KBM-7 (cell line): ENCODE data around the gene RFPL4A.
"Not testable (repeated sequence)": the region's sequence is repeated elsewhere in the genome, so short reads cannot be mapped to it uniquely, and the experiment has no call there.

Experiments
- DNase-seq: peaks from one replicate; pipeline ENCODE4 v3.0.0-alpha.2; 2015
- in situ Hi-C: fragments of 300-500 bp; cut with MboI; formaldehyde crosslinking; loops from 2 replicates; pipeline ENCODE4 v1.14.3; 2020; ENCODE audit warnings: low sequenced_read_pairs, low pct_unique_long_range_greater_than_20kb, mixed read lengths

The RFPL4A gene

GRCh38 chr19:55758797-55759196, at the start of gene RFPL4A:
TSS of gene RFPL4A (plus strand) at chr19:55759097. CDS start at chr19:55761801, 2,704 bp downstream.
- in situ Hi-C loops, DNase-seq: not testable (repeated sequence)

- in situ Hi-C loops, result no loop called here
- no peak for DNase-seq
These were observed 47.2 kb upstream of the RFPL4A start for GRCh38 chr19:55711719-55712118.

GRCh38 chr19:55712804-55713631, 45.9 kb upstream of the RFPL4A start:
- no peak for DNase-seq
- in situ Hi-C loops, result no loop called here

GRCh38 chr19:55716531-55716930, 42.4 kb upstream of the RFPL4A start:
- in situ Hi-C loops, result no loop called here

GRCh38 chr19:55717251-55717650, 41.6 kb upstream of the RFPL4A start:
- in situ Hi-C loops, result no loop called here
- no peak for DNase-seq

More at GRCh38 chr19:55716531-55716930, 42.4 kb upstream of the RFPL4A start:
- DNase-seq, result no peak

GRCh38 chr19:55717879-55718711, 40.8 kb upstream of the RFPL4A start:
- in situ Hi-C loops, DNase-seq: not testable (repeated sequence)

- no peak for DNase-seq
- in situ Hi-C loops, result no loop called here
These were observed 38.6 kb upstream of the RFPL4A start for GRCh38 chr19:55720214-55720746.

- DNase-seq, result no peak
- in situ Hi-C loops, result no loop called here
These were observed 38.1 kb upstream of the RFPL4A start for GRCh38 chr19:55720801-55721200.

GRCh38 chr19:55723491-55723890, 35.4 kb upstream of the RFPL4A start:
- in situ Hi-C loops, result no loop called here
- no peak for DNase-seq

- in situ Hi-C loops, DNase-seq: not testable (repeated sequence)
These were observed 28.5 kb upstream of the RFPL4A start for GRCh38 chr19:55730378-55730777.

- DNase-seq, result no peak
- in situ Hi-C loops, result no loop called here
These were observed 20.6 kb upstream of the RFPL4A start, which contains the start of gene NLRP9 for GRCh38 chr19:55738302-55738701. TSS of gene NLRP9 (minus strand) at chr19:55738402. CDS start at chr19:55738374, 28 bp downstream.

- DNase-seq, result no peak
- in situ Hi-C loops, result no loop called here
These were observed 8.2 kb upstream of the RFPL4A start for GRCh38 chr19:55750715-55751114.

GRCh38 chr19:55753401-55753800, 5.5 kb upstream of the RFPL4A start:
- DNase-seq, result no peak
- in situ Hi-C loops, result no loop called here

- in situ Hi-C loops, result not testable (repeated sequence)
These were observed 2.1 kb upstream of the RFPL4A start for GRCh38 chr19:55756808-55757207.

GRCh38 chr19:55766466-55766865, 7.6 kb downstream of the RFPL4A start:
- in situ Hi-C loops, result no loop called here
- peak; percentile 91 for DNase-seq

More at GRCh38 chr19:55756808-55757207, 2.1 kb upstream of the RFPL4A start:
- DNase-seq, result not testable (repeated sequence)

GRCh38 chr19:55768818-55769217, 9.9 kb downstream of the RFPL4A start, which contains the start of gene RFPL4AL1:
TSS of gene RFPL4AL1 (plus strand) at chr19:55769118. CDS start at chr19:55771805, 2,687 bp downstream.
- in situ Hi-C loops, DNase-seq: not testable (repeated sequence)

GRCh38 chr19:55769632-55770031, 10.7 kb downstream of the RFPL4A start:
- in situ Hi-C loops, DNase-seq: not testable (repeated sequence)

- in situ Hi-C loops, result no loop called here
- DNase-seq, result no peak
These were observed 18.6 kb downstream of the RFPL4A start for GRCh38 chr19:55777528-55777927.

- in situ Hi-C loops, result no loop called here
- no peak for DNase-seq
These were observed 19.4 kb downstream of the RFPL4A start for GRCh38 chr19:55778331-55778730.
